ENCODE data around the gene MSS51.
"Not testable (repeated sequence)": the region's sequence is repeated elsewhere in the genome, so short reads cannot be mapped to it uniquely, and the experiment has no call there.

MSS51 gene

DNA sequence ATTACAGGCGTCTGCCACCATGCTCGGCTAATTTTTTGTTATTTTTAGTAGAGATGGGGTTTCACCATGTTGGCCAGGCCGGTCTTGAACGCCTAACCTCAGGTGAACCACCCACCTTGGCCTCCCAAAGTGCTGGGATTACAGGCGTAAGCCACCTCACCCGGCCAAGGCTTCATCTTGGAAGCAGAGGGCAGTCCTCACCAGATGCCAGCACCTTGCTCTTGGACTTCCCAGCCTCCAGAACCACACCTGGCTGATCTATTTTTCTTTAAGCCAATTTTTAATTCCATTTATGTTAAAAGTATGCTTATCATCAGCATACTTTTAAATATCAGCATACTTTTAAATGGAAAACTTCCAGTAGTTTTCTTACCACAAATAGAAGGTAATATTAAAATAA, 31.7 kb downstream of the MSS51 start:
- Histone ChIP-seq H3K4me3 (ENCODE audit: low read depth in 1 of 2, low read length in 2 of 2) (no peak overlapping the region), H3K36me3 (ENCODE audit: insufficient read depth, low read length) (peaks cover 17% of the 10 kb centered on the region), H3K79me2 (ENCODE audit: insufficient read depth, low read length) (peaks cover 55% of the 10 kb centered on the region), H4K20me1 (ENCODE audit: insufficient read depth, low read length) (peaks cover 9% of the 10 kb centered on the region), H3K4me2 (ENCODE audit: insufficient read depth, low read length) (no peak overlapping the region), H3K27ac (ENCODE audit: low read length) (no peak overlapping the region), H3K4me1 (ENCODE audit: insufficient read depth, low read length) (no peaks in the 10 kb centered on the region), H3K9ac (ENCODE audit: low read depth, low read length) (no peak overlapping the region), H3K9me3 (ENCODE audit: insufficient read depth, low read length, severe bottlenecking) (no peaks in the 10 kb centered on the region), H2AFZ (ENCODE audit: low read depth, low read length) (no peak overlapping the region), H3K27me3 (ENCODE audit: insufficient read depth, low read length, poor library complexity) (no peaks in the 10 kb centered on the region)
- ATAC-seq (ENCODE audit: insufficient read depth, low read depth) (no peak), DNase-seq (no peak)
- no peak for TF ChIP-seq EZH2 (IDR thresholded peaks at IDR 0.05; ENCODE audit: borderline replicate concordance, low read depth, low read length, severe bottlenecking)
- TF ChIP-seq CTCF (IDR thresholded peaks at IDR 0.05; ENCODE audit: borderline replicate concordance, extremely low read depth, low read length, poor library complexity, severe bottlenecking): no peak

GRCh38 chr10:73399063-73399462, 34.3 kb downstream of the MSS51 start:
- H3K27ac ChIP-seq (ENCODE audit: low read length): no peak overlapping the region
- no peak overlapping the region for H3K4me3 ChIP-seq (ENCODE audit: low read depth in 1 of 2, low read length in 2 of 2)
- no peak for TF ChIP-seq CTCF (IDR thresholded peaks at IDR 0.05; ENCODE audit: borderline replicate concordance, extremely low read depth, low read length, poor library complexity, severe bottlenecking)
- no peak for TF ChIP-seq EZH2 (IDR thresholded peaks at IDR 0.05; ENCODE audit: borderline replicate concordance, low read depth, low read length, severe bottlenecking)
- no peak overlapping the region for H2AFZ ChIP-seq (ENCODE audit: low read depth, low read length)
- no peaks in the 10 kb centered on the region for H3K4me1 ChIP-seq (ENCODE audit: insufficient read depth, low read length)
- H3K4me2 ChIP-seq (ENCODE audit: insufficient read depth, low read length): no peak overlapping the region
- no peaks in the 10 kb centered on the region for H3K9me3 ChIP-seq (ENCODE audit: insufficient read depth, low read length, severe bottlenecking)
- peaks cover 39% of the 10 kb centered on the region for H3K36me3 ChIP-seq (ENCODE audit: insufficient read depth, low read length)
- no peak for ATAC-seq (ENCODE audit: insufficient read depth, low read depth)
- no peak for DNase-seq
- H4K20me1 ChIP-seq (ENCODE audit: insufficient read depth, low read length): peaks cover 8% of the 10 kb centered on the region
- H3K9ac ChIP-seq (ENCODE audit: low read depth, low read length): no peak overlapping the region
- no peaks in the 10 kb centered on the region for H3K27me3 ChIP-seq (ENCODE audit: insufficient read depth, low read length, poor library complexity)
- peaks cover 36% of the 10 kb centered on the region for H3K79me2 ChIP-seq (ENCODE audit: insufficient read depth, low read length)

- Histone ChIP-seq H3K79me2 (ENCODE audit: insufficient read depth, low read length) (peaks cover 25% of the 10 kb centered on the region), H2AFZ (ENCODE audit: low read depth, low read length) (no peak overlapping the region), H4K20me1 (ENCODE audit: insufficient read depth, low read length) (peaks cover 1% of the 10 kb centered on the region), H3K4me3 (ENCODE audit: low read depth in 1 of 2, low read length in 2 of 2) (no peak overlapping the region), H3K27me3 (ENCODE audit: insufficient read depth, low read length, poor library complexity) (no peaks in the 10 kb centered on the region), H3K36me3 (ENCODE audit: insufficient read depth, low read length) (peaks cover 39% of the 10 kb centered on the region), H3K27ac (ENCODE audit: low read length) (no peak overlapping the region), H3K4me1 (ENCODE audit: insufficient read depth, low read length) (no peaks in the 10 kb centered on the region), H3K9ac (ENCODE audit: low read depth, low read length) (no peak overlapping the region), H3K9me3 (ENCODE audit: insufficient read depth, low read length, severe bottlenecking) (no peaks in the 10 kb centered on the region), H3K4me2 (ENCODE audit: insufficient read depth, low read length) (no peak overlapping the region)
- DNase-seq (no peak), ATAC-seq (ENCODE audit: insufficient read depth, low read depth) (no peak)
- TF ChIP-seq CTCF (IDR thresholded peaks at IDR 0.05; ENCODE audit: borderline replicate concordance, extremely low read depth, low read length, poor library complexity, severe bottlenecking) (peak; percentile 31), EZH2 (IDR thresholded peaks at IDR 0.05; ENCODE audit: borderline replicate concordance, low read depth, low read length, severe bottlenecking) (no peak)
These were observed 35.3 kb downstream of the MSS51 start for GRCh38 chr10:73398024-73398423.

GRCh38 chr10:73394325-73394724, 39.0 kb downstream of the MSS51 start:
- not testable (repeated sequence) for H3K9ac ChIP-seq (ENCODE audit: low read depth, low read length); H3K4me2 ChIP-seq (ENCODE audit: insufficient read depth, low read length); ATAC-seq (ENCODE audit: insufficient read depth, low read depth); H3K79me2 ChIP-seq (ENCODE audit: insufficient read depth, low read length); H3K9me3 ChIP-seq (ENCODE audit: insufficient read depth, low read length, severe bottlenecking); H3K4me3 ChIP-seq (ENCODE audit: low read depth in 1 of 2, low read length in 2 of 2); H3K4me1 ChIP-seq (ENCODE audit: insufficient read depth, low read length); H3K27me3 ChIP-seq (ENCODE audit: insufficient read depth, low read length, poor library complexity); H3K27ac ChIP-seq (ENCODE audit: low read length); H2AFZ ChIP-seq (ENCODE audit: low read depth, low read length); H4K20me1 ChIP-seq (ENCODE audit: insufficient read depth, low read length); DNase-seq
- peaks cover 56% of the 10 kb centered on the region for H3K36me3 ChIP-seq (ENCODE audit: insufficient read depth, low read length)

Measured in DND-41 (cell line).